HepG2 (cell line): Measurements from ENCODE around the gene ADAMTS4. TPM values are rescaled to one million over a fixed set of nuclear protein-coding genes. Genes with fewer than 3 reads are reported as not detected.
A peak's percentile ranks its signal among the peaks of the same experiment; 100 is the strongest.

Experiments
- ATAC-seq: fragments of 200-7000 bp; cut with Tn5 transposase; 3 replicates; pipeline ENCODE4 v1.9.1; 2020; ENCODE audit warnings: mild to moderate bottlenecking, moderate library complexity
- BruUV-seq: library from RNA; stranded (reverse); fragments of 400-500 nt; replicated peaks from 2 replicates; lab custom pipeline; 2021; lab: Mats Ljungman, UMichigan
- CTCF ChIA-PET: fragments of 300-600 bp; formaldehyde crosslinking; extraction: SDS; loops from one replicate; lab custom pipeline; 2021; ENCODE audit warnings: low total read pairs, inconsistent platforms, low intra/inter-chr PET ratio; lab: Yijun Ruan, JAX
- POLR2A ChIA-PET: fragments of 350-600 bp; sonication (Branson Sonifier 250); formaldehyde crosslinking; loops from one replicate; lab custom pipeline; 2020; ENCODE audit warnings: antibody characterized with exemption, inconsistent platforms; lab: Yijun Ruan, JAX
- DNase-seq: peaks from one replicate; pipeline ENCODE4 v3.0.0-alpha.2; 2015; ENCODE audit warnings: low spot score
- FAIRE-seq: peaks from 3 replicates; lab custom pipeline; 2011; peaks lifted over from hg19 to GRCh38; lab: Jason Lieb, UNC
- H2AFZ ChIP-seq: one replicate; pipeline ENCODE4 v1.6.1; 2011; ENCODE audit warnings: low read length, inconsistent platforms
- H3K27ac ChIP-seq: fragments of 300-600 bp; 3 replicates; pipeline ENCODE4 v1.8.0; 2011; ENCODE audit warnings: mixed run types, mild to moderate bottlenecking, mixed read lengths, low read length, inconsistent platforms; ENCODE audit not compliant: insufficient read depth; ENCODE audit errors: extremely low read length
- H3K27me3 ChIP-seq, 2 experiments: fragments of 200-600 bp in 1 of 2; 2 replicates in 1 of 2; 3 replicates in 1 of 2; pipeline versions ENCODE4 v1.6.0 to v1.8.0; 2011; ENCODE audit warnings: low read length in 2 of 2, mild to moderate bottlenecking in 2 of 2, moderate library complexity in 2 of 2, inconsistent platforms in 1 of 2; ENCODE audit not compliant: insufficient read depth in 2 of 2, control insufficient read depth in 1 of 2
- H3K36me3 ChIP-seq, 2 experiments: fragments of 200-600 bp in 1 of 2; replicated peaks in 1 of 2; 2 replicates in 1 of 2; 3 replicates in 1 of 2; pipeline versions ENCODE4 v1.5.1 to v1.8.0; 2011; ENCODE audit warnings: low read length in 2 of 2, inconsistent platforms in 1 of 2; ENCODE audit not compliant: insufficient read depth in 2 of 2, control insufficient read depth in 1 of 2
- H3K4me1 ChIP-seq: 2 replicates; pipeline ENCODE4 v1.5.1; 2012; ENCODE audit warnings: low read length, inconsistent platforms; ENCODE audit not compliant: insufficient read depth
- H3K4me2 ChIP-seq: 2 replicates; pipeline ENCODE4 v1.6.0; 2011; ENCODE audit warnings: low read depth, low read length, inconsistent platforms
- H3K4me3 ChIP-seq, 3 experiments: fragments of 200-600 bp in 1 of 3; sonication (generic), shearing (Covaris generic) in 1 of 3; replicated peaks in 1 of 3; 2 replicates each; pipeline ENCODE4 v1.5.1; 2011 to 2016; ENCODE audit warnings: low read length in 3 of 3, inconsistent platforms in 2 of 3, low read depth in 2 of 3, mild to moderate bottlenecking in 2 of 3, control low read depth in 1 of 3, mixed read lengths in 1 of 3; ENCODE audit not compliant: insufficient read depth in 1 of 3
- H3K79me2 ChIP-seq: one replicate; pipeline ENCODE4 v1.6.1; 2011; ENCODE audit warnings: low read length, inconsistent platforms; ENCODE audit not compliant: insufficient read depth
- H3K9ac ChIP-seq: 2 replicates; pipeline ENCODE4 v1.6.0; 2011; ENCODE audit warnings: mild to moderate bottlenecking, low read depth, low read length, inconsistent platforms; ENCODE audit not compliant: insufficient read depth
- H3K9me3 ChIP-seq: 2 replicates; pipeline ENCODE4 v1.5.1; 2012; ENCODE audit warnings: mild to moderate bottlenecking, low read length
- H4K20me1 ChIP-seq: 2 replicates; pipeline ENCODE4 v1.6.0; 2011; ENCODE audit warnings: inconsistent platforms, mild to moderate bottlenecking, low read length, moderate library complexity; ENCODE audit not compliant: insufficient read depth
- ATF7 ChIP-seq, 2 experiments: fragments of 450-650 bp in 1 of 2; sonication (generic) in 1 of 2; formaldehyde crosslinking in 1 of 2; IDR thresholded peaks; 2 replicates each; pipeline versions ENCODE4 v1.4.0 to v1.6.1; 2016 to 2020; ENCODE audit warnings: antibody characterized with exemption in 1 of 2, mild to moderate bottlenecking in 1 of 2, missing genetic modification reagents in 1 of 2
- MAFF ChIP-seq: IDR thresholded peaks from 2 replicates; pipeline ENCODE4 v1.6.1; 2011; ENCODE audit warnings: low read depth, low read length, improper control_type of control experiment
- SPEN ChIP-seq: sonication (generic); formaldehyde crosslinking; IDR thresholded peaks from 2 replicates; pipeline ENCODE4 v1.5.1; 2020; ENCODE audit warnings: low read depth, mild to moderate bottlenecking, missing genetic modification reagents
- ZNF205 ChIP-seq: IDR thresholded peaks from 2 replicates; pipeline ENCODE4 v1.6.1; 2018; ENCODE audit warnings: missing biosample characterization, missing genetic modification reagents
- WGBS: methylation state at CpG from one replicate; pipeline ENCODE4 v1.1.6; 2017; ENCODE audit warnings: low lambda C conversion rate; 5-methylcytosine and 5-hydroxymethylcytosine counted together
- in situ Hi-C: cut with HindIII; loops from 2 replicates; pipeline ENCODE4 v1.10.0; 2017; ENCODE audit warnings: low pct_unique_long_range_greater_than_20kb; ENCODE audit not compliant: extremely low pct_ligation_motif_present
- intact Hi-C: fragments of 100-400 bp; cut with micrococcal nuclease; formaldehyde crosslinking; loops from one replicate; pipeline ENCODE4 v1.10.0; 2022; ENCODE audit not compliant: unreplicated experiment
- polyA plus RNA-seq, 8 experiments: library from polyadenylated mRNA; depleted of rRNA in 3 of 8; stranded (reverse) in 7 of 8; unstranded in 1 of 8; fragments of >200 nt; fragmentation: Illumina TruSeq in 4 of 8; extraction: Trizol in 4 of 8; gene quantifications; 2 replicates each; pipeline versions ENCODE4 v1.2.1 to v1.2.3, GENCODE V29; 2011 to 2016; ENCODE audit warnings: low read depth in 4 of 8, missing spikeins in 1 of 8, mixed read lengths in 1 of 8; ENCODE audit not compliant: insufficient read depth in 1 of 8
- total RNA-seq, 5 experiments: library from RNA; depleted of rRNA; stranded (reverse); fragments of >200 nt; fragmentation: Illumina TruSeq; extraction: Trizol; gene quantifications; 2 replicates each; pipeline ENCODE4 v1.2.3, GENCODE V29; 2016; ENCODE audit warnings: low read depth in 1 of 5
- TF ChIP-seq, protein P1 (sequence below): sonication (generic); formaldehyde crosslinking; IDR thresholded peaks from 2 replicates; pipeline ENCODE4 v1.4.0; 2020; ENCODE audit warnings: mild to moderate bottlenecking, missing genetic modification reagents
- TF ChIP-seq, protein P2 (sequence below): sonication (generic); formaldehyde crosslinking; IDR thresholded peaks from 2 replicates; pipeline ENCODE4; 2020; ENCODE audit warnings: missing genetic modification reagents, mild to moderate bottlenecking, borderline replicate concordance
- TF ChIP-seq, protein P3 (sequence below), 2 experiments: fragments of 450-650 bp in 1 of 2; sonication (generic) in 1 of 2; formaldehyde crosslinking in 1 of 2; IDR thresholded peaks; 2 replicates each; pipeline versions ENCODE4 v1.6.1 to v1.8.0; 2016 to 2022; ENCODE audit warnings: antibody characterized with exemption in 1 of 2, mild to moderate bottlenecking in 1 of 2, missing genetic modification reagents in 1 of 2

Gene ADAMTS4
- total and polyA plus RNA-seq, 2 of the 13 experiments (the other 11 are each of a cell fraction or from before 2014, with no cell fraction given), result 0.51 to 1.7 TPM

DNA sequence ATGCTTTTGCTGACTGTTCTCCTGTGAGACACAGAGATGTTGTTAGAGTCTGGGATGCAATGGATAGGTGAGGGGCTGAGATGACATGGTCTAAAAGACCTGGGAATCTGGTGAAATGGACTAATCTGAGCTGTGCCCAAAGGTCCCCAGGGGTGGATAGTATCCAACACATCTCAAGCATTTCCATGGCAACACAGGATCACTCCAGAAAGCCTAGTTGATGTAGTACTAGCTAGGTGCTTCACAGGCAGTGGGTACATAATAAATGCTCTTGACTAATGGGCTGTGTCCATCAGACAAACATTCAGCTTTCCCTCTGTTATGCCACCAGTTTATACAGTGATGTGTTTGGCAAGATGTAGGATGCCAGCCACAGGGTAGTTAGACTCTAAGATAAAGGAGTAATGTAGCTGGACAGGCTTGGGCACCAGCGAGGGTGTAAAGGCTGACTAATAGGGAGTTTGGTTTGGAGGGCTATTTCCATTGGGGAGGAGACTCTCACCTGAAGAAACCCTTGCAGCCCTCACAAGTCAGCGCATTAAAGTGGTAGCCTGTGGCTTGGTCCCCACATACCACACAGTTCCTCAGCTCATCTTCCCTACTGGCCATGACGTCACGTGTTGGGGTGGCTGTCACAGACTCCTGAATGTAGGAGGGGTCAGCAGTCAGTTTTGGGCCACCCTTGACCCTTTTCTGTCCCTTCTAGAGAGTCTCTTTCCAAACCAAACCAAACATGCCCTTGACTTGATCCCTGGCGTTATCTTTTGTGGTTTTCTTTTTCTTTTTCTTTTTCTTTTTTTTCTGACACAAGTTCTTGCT lies 37.3 kb upstream of the ADAMTS4 start:
- ATAC-seq (no peak; the same call in 2 of the 3 replicates), FAIRE-seq (no peak), DNase-seq (no peak)
- H3K36me3 ChIP-seq, result 0 out of 5 replicates have a peak, but pooled peaks cover 0 to under 1% of the 10 kb centered on the region in 2 experiments
- in situ Hi-C loops (no loop called here), intact Hi-C loops (no loop called here)
- no peak overlapping the region for H3K9ac ChIP-seq
- H3K4me3 ChIP-seq, result no peak overlapping the region
- no TSS peak for BruUV-seq
- peaks cover 0 to 3% of the 10 kb centered on the region in 2 experiments; a peak in 1 of 5 replicates for H3K27me3 ChIP-seq
- no peaks in the 10 kb centered on the region for H4K20me1 ChIP-seq
- CTCF ChIA-PET, result no interaction called here
- H3K79me2 ChIP-seq, result no peaks in the 10 kb centered on the region
- H3K4me2 ChIP-seq, result no peak overlapping the region
- no peak overlapping the region for H3K27ac ChIP-seq
- no peak overlapping the region for H2AFZ ChIP-seq
- peaks cover 42% of the 10 kb centered on the region for H3K4me1 ChIP-seq
- POLR2A ChIA-PET, result interaction anchor here (1.2 to 4.2 kb wide), 2 partner anchors 12 to 18 kb away, joined by 3 to 52 read pairs; partner anchors contain the start of genes APOA2 and TOMM40L
- H3K9me3 ChIP-seq, result no peaks in the 10 kb centered on the region
- WGBS, result 76% methylated on average over 3 of the region's 5 CpGs
- TF ChIP-seq MAFF, result no peak
- TF ChIP-seq, protein P1, sequence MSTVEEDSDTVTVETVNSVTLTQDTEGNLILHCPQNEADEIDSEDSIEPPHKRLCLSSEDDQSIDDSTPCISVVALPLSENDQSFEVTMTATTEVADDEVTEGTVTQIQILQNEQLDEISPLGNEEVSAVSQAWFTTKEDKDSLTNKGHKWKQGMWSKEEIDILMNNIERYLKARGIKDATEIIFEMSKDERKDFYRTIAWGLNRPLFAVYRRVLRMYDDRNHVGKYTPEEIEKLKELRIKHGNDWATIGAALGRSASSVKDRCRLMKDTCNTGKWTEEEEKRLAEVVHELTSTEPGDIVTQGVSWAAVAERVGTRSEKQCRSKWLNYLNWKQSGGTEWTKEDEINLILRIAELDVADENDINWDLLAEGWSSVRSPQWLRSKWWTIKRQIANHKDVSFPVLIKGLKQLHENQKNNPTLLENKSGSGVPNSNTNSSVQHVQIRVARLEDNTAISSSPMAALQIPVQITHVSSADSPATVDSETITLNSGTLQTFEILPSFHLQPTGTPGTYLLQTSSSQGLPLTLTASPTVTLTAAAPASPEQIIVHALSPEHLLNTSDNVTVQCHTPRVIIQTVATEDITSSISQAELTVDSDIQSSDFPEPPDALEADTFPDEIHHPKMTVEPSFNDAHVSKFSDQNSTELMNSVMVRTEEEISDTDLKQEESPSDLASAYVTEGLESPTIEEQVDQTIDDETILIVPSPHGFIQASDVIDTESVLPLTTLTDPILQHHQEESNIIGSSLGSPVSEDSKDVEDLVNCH (CRISPR knock-in tag), result no peak
- TF ChIP-seq, protein P2, sequence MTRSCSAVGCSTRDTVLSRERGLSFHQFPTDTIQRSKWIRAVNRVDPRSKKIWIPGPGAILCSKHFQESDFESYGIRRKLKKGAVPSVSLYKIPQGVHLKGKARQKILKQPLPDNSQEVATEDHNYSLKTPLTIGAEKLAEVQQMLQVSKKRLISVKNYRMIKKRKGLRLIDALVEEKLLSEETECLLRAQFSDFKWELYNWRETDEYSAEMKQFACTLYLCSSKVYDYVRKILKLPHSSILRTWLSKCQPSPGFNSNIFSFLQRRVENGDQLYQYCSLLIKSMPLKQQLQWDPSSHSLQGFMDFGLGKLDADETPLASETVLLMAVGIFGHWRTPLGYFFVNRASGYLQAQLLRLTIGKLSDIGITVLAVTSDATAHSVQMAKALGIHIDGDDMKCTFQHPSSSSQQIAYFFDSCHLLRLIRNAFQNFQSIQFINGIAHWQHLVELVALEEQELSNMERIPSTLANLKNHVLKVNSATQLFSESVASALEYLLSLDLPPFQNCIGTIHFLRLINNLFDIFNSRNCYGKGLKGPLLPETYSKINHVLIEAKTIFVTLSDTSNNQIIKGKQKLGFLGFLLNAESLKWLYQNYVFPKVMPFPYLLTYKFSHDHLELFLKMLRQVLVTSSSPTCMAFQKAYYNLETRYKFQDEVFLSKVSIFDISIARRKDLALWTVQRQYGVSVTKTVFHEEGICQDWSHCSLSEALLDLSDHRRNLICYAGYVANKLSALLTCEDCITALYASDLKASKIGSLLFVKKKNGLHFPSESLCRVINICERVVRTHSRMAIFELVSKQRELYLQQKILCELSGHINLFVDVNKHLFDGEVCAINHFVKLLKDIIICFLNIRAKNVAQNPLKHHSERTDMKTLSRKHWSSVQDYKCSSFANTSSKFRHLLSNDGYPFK, result no peak
- TF ChIP-seq SPEN (CRISPR knock-in tag), result no peak
- TF ChIP-seq ZNF205 (CRISPR knock-in tag), result no peak
- TF ChIP-seq ATF7 (IDR thresholded peaks at IDR 0.05), result peak; percentile 76
- no peak for TF ChIP-seq ATF7 (CRISPR knock-in tag; IDR thresholded peaks at IDR 0.05)
- TF ChIP-seq, protein P3, sequence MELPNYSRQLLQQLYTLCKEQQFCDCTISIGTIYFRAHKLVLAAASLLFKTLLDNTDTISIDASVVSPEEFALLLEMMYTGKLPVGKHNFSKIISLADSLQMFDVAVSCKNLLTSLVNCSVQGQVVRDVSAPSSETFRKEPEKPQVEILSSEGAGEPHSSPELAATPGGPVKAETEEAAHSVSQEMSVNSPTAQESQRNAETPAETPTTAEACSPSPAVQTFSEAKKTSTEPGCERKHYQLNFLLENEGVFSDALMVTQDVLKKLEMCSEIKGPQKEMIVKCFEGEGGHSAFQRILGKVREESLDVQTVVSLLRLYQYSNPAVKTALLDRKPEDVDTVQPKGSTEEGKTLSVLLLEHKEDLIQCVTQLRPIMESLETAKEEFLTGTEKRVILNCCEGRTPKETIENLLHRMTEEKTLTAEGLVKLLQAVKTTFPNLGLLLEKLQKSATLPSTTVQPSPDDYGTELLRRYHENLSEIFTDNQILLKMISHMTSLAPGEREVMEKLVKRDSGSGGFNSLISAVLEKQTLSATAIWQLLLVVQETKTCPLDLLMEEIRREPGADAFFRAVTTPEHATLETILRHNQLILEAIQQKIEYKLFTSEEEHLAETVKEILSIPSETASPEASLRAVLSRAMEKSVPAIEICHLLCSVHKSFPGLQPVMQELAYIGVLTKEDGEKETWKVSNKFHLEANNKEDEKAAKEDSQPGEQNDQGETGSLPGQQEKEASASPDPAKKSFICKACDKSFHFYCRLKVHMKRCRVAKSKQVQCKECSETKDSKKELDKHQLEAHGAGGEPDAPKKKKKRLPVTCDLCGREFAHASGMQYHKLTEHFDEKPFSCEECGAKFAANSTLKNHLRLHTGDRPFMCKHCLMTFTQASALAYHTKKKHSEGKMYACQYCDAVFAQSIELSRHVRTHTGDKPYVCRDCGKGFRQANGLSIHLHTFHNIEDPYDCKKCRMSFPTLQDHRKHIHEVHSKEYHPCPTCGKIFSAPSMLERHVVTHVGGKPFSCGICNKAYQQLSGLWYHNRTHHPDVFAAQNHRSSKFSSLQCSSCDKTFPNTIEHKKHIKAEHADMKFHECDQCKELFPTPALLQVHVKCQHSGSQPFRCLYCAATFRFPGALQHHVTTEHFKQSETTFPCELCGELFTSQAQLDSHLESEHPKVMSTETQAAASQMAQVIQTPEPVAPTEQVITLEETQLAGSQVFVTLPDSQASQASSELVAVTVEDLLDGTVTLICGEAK (IDR thresholded peaks at IDR 0.05), result no peak
- TF ChIP-seq, protein P3 (CRISPR knock-in tag; IDR thresholded peaks at IDR 0.05), result no peak
